ENCODE results near the gene CD55. TPM values are rescaled to one million over a fixed set of nuclear protein-coding genes. Genes with fewer than 3 reads are reported as not detected.

The CD55 gene
- total and polyA plus RNA-seq, 2 donors = 83.1 to 108 TPM

DNA sequence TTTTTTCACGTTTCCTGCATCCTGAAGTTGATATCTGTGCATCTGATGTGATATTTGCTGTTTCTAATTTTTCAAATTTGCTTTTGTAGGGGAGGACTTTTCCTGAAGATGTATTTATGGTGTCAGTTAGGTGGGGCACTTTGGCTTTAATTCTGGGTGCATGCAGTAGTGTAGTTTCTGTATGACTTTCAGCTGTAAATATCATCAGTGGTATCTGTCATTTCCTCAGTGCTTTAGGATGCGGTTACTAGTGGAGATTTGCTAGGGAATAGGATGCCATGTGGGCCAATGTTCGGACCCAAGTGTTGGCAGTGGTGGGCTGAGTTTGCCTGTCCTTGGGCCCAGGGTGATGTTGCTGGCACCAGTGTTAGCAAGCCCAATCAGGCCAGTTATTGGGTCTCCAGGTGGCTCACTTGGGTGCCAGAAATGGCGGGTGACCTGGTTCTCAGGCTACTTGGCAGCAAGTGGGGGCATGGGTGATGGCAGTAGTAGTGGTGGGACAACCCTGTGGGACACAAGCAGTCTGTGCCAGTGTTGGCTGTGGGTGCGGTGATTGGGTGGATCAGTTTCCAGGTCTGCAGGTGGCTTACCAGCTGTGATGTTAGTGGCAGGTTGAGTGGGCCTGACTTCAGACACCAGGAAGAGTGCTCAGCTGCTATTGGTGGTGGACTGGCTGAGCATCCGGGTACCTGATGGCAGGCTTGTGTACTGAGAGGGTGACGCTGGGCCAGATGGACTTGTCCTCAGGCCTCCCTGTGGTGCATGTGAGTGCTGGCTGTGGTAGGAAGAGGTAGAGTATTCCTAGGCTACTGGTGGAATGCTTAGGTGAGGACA, 24.4 kb downstream of the CD55 start:
- peaks cover 2% of the 10 kb centered on the region for H3K36me3 ChIP-seq (ENCODE audit: insufficient read depth)
- no peaks in the 10 kb centered on the region for H3K4me1 ChIP-seq (ENCODE audit: insufficient read depth)
- DNase-seq (ENCODE audit: extremely low spot score) = no peak
- no peak overlapping the region for H3K27ac ChIP-seq (ENCODE audit: low read depth)
- WGBS = 81% methylated on average over 7 of the region's 7 CpGs
- no peak overlapping the region for H3K4me3 ChIP-seq (ENCODE audit: low read depth, low read length)

- Histone ChIP-seq H3K4me1 (ENCODE audit: insufficient read depth) (no peaks in the 10 kb centered on the region), H3K36me3 (ENCODE audit: insufficient read depth) (peaks cover 2% of the 10 kb centered on the region), H3K27ac (ENCODE audit: low read depth) (no peak overlapping the region), H3K4me3 (ENCODE audit: low read depth, low read length) (no peak overlapping the region)
- no peak for DNase-seq (ENCODE audit: extremely low spot score)
- WGBS = 74% methylated on average over 3 of the region's 3 CpGs
Measured at GRCh38 chr1:207346513-207346912, 25.0 kb downstream of the CD55 start.

- no peak overlapping the region for H3K4me3 ChIP-seq (ENCODE audit: low read depth, low read length)
- H3K27ac ChIP-seq (ENCODE audit: low read depth) = no peak overlapping the region
- 98% methylated on average over 2 of the region's 2 CpGs for WGBS
- DNase-seq (ENCODE audit: extremely low spot score) = no peak
- H3K36me3 ChIP-seq (ENCODE audit: insufficient read depth) = peaks cover 2% of the 10 kb centered on the region
- H3K4me1 ChIP-seq (ENCODE audit: insufficient read depth) = no peaks in the 10 kb centered on the region
Measured at GRCh38 chr1:207349979-207350378, 28.5 kb downstream of the CD55 start.

GRCh38 chr1:207352554-207352953, 31.1 kb downstream of the CD55 start:
- Histone ChIP-seq H3K27ac (ENCODE audit: low read depth) (no peak overlapping the region), H3K4me3 (ENCODE audit: low read depth, low read length) (no peak overlapping the region), H3K4me1 (ENCODE audit: insufficient read depth) (no peaks in the 10 kb centered on the region), H3K36me3 (ENCODE audit: insufficient read depth) (peaks cover under 1% of the 10 kb centered on the region)
- DNase-seq (ENCODE audit: extremely low spot score) = no peak

GRCh38 chr1:207355060-207355459, 33.6 kb downstream of the CD55 start:
- WGBS = 51% methylated on average over 1 of the region's 1 CpG
- Histone ChIP-seq H3K27ac (ENCODE audit: low read depth) (no peak overlapping the region), H3K4me3 (ENCODE audit: low read depth, low read length) (no peak overlapping the region), H3K4me1 (ENCODE audit: insufficient read depth) (no peaks in the 10 kb centered on the region), H3K36me3 (ENCODE audit: insufficient read depth) (no peaks in the 10 kb centered on the region)
- no peak for DNase-seq (ENCODE audit: extremely low spot score)

- H3K4me1 ChIP-seq (ENCODE audit: insufficient read depth) = no peaks in the 10 kb centered on the region
- WGBS = 95% methylated on average over 3 of the region's 3 CpGs
- H3K4me3 ChIP-seq (ENCODE audit: low read depth, low read length) = no peak overlapping the region
- no peak for DNase-seq (ENCODE audit: extremely low spot score)
- peak overlapping the region; percentile 23 for H3K27ac ChIP-seq (ENCODE audit: low read depth)
- H3K36me3 ChIP-seq (ENCODE audit: insufficient read depth) = no peaks in the 10 kb centered on the region
Measured at GRCh38 chr1:207355513-207356295, 34.2 kb downstream of the CD55 start.

DNA sequence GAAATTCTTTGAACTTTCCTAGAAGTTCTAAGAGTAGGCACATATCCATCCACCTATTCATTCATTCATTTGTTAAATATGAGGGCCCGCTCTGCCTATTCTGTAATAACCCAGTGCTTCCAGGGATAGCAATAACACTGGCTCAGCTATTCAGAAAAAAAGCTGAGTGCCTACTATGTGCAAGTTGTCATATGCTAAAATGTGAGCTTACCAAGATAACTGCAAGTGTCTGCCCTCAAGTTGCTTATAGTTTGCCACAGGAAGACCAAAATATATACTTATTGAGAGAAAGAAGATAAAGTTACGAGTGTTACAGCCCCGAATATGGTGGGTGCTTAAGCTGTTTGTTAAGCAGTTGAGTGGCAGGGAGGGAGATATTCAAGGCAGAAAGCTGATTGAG, 39.6 kb downstream of the CD55 start:
- Histone ChIP-seq H3K36me3 (ENCODE audit: insufficient read depth) (no peaks in the 10 kb centered on the region), H3K4me3 (ENCODE audit: low read depth, low read length) (no peak overlapping the region), H3K4me1 (ENCODE audit: insufficient read depth) (no peaks in the 10 kb centered on the region), H3K27ac (ENCODE audit: low read depth) (no peak overlapping the region)
- WGBS = 77% methylated on average over 3 of the region's 3 CpGs
- no peak for DNase-seq (ENCODE audit: extremely low spot score)

GRCh38 chr1:207361889-207362288, 40.4 kb downstream of the CD55 start:
- Histone ChIP-seq H3K27ac (ENCODE audit: low read depth) (no peak overlapping the region), H3K4me1 (ENCODE audit: insufficient read depth) (no peaks in the 10 kb centered on the region), H3K36me3 (ENCODE audit: insufficient read depth) (no peaks in the 10 kb centered on the region), H3K4me3 (ENCODE audit: low read depth, low read length) (no peak overlapping the region)
- DNase-seq (ENCODE audit: extremely low spot score) = no peak
- WGBS = 89% methylated on average over 2 of the region's 2 CpGs

- DNase-seq (ENCODE audit: extremely low spot score) = no peak
- Histone ChIP-seq H3K4me1 (ENCODE audit: insufficient read depth) (no peaks in the 10 kb centered on the region), H3K27ac (ENCODE audit: low read depth) (no peak overlapping the region), H3K36me3 (ENCODE audit: insufficient read depth) (no peaks in the 10 kb centered on the region), H3K4me3 (ENCODE audit: low read depth, low read length) (no peak overlapping the region)
- 90% methylated on average over 6 of the region's 6 CpGs for WGBS
Measured at GRCh38 chr1:207362962-207363860, 41.7 kb downstream of the CD55 start.

- no peak for DNase-seq (ENCODE audit: extremely low spot score)
- no peaks in the 10 kb centered on the region for H3K36me3 ChIP-seq (ENCODE audit: insufficient read depth)
- no peak overlapping the region for H3K4me3 ChIP-seq (ENCODE audit: low read depth, low read length)
- H3K27ac ChIP-seq (ENCODE audit: low read depth) = no peak overlapping the region
- H3K4me1 ChIP-seq (ENCODE audit: insufficient read depth) = no peaks in the 10 kb centered on the region
Measured at GRCh38 chr1:207363871-207364270, 42.4 kb downstream of the CD55 start.

GRCh38 chr1:207364614-207365013, 43.1 kb downstream of the CD55 start:
- no peak for DNase-seq (ENCODE audit: extremely low spot score)
- Histone ChIP-seq H3K4me3 (ENCODE audit: low read depth, low read length) (no peak overlapping the region), H3K4me1 (ENCODE audit: insufficient read depth) (no peaks in the 10 kb centered on the region), H3K36me3 (ENCODE audit: insufficient read depth) (no peaks in the 10 kb centered on the region), H3K27ac (ENCODE audit: low read depth) (no peak overlapping the region)
- WGBS = 92% methylated on average over 1 of the region's 1 CpG

- WGBS = 98% methylated on average over 2 of the region's 2 CpGs
- DNase-seq (ENCODE audit: extremely low spot score) = no peak
- Histone ChIP-seq H3K36me3 (ENCODE audit: insufficient read depth) (no peaks in the 10 kb centered on the region), H3K4me3 (ENCODE audit: low read depth, low read length) (no peak overlapping the region), H3K4me1 (ENCODE audit: insufficient read depth) (no peaks in the 10 kb centered on the region), H3K27ac (ENCODE audit: low read depth) (no peak overlapping the region)
Measured at GRCh38 chr1:207365063-207365462, 43.6 kb downstream of the CD55 start.

- H3K27ac ChIP-seq (ENCODE audit: low read depth) = no peak overlapping the region
- 86% methylated on average over 2 of the region's 2 CpGs for WGBS
- no peak for DNase-seq (ENCODE audit: extremely low spot score)
- no peaks in the 10 kb centered on the region for H3K36me3 ChIP-seq (ENCODE audit: insufficient read depth)
- no peaks in the 10 kb centered on the region for H3K4me1 ChIP-seq (ENCODE audit: insufficient read depth)
- H3K4me3 ChIP-seq (ENCODE audit: low read depth, low read length) = no peak overlapping the region
Measured at GRCh38 chr1:207366022-207366421, 44.5 kb downstream of the CD55 start.

Data from urinary bladder (tissue), 4 donors.